MCF 10A (cell line): Measurements from ENCODE around the gene IKZF4. TPM values are rescaled to one million over a fixed set of nuclear protein-coding genes. Genes with fewer than 3 reads are reported as not detected.

ENCODE experiments used
- BruUV-seq: library from RNA; stranded (reverse); fragments of 400-500 nt; replicated peaks from 2 replicates; lab custom pipeline; 2021; lab: Mats Ljungman, UMichigan
- CTCF ChIA-PET: fragments of 300-600 bp; sonication (Branson Sonifier 250); formaldehyde crosslinking; extraction: SDS; loops from one replicate; lab custom pipeline; 2021; ENCODE audit warnings: antibody characterized with exemption, inconsistent platforms; lab: Yijun Ruan, JAX
- POLR2A ChIA-PET: fragments of 300-600, 350-650 bp; sonication (Branson Sonifier 250); formaldehyde crosslinking; extraction: SDS; loops from one replicate; lab custom pipeline; 2020; ENCODE audit warnings: antibody characterized with exemption, inconsistent platforms; lab: Yijun Ruan, JAX
- DNase-seq: peaks from one replicate; pipeline ENCODE4 v3.0.0-alpha.2; 2018; ENCODE audit not compliant: unreplicated experiment
- H3K27ac Mint-ChIP-seq: one replicate; pipeline ENCODE4 v1.8.0; 2022; ENCODE audit warnings: mild to moderate bottlenecking, low read depth, mixed read lengths; ENCODE audit not compliant: unreplicated experiment
- H3K27me3 Mint-ChIP-seq: one replicate; pipeline ENCODE4 v1.8.0; 2022; ENCODE audit warnings: mixed read lengths; ENCODE audit not compliant: insufficient read depth, unreplicated experiment
- H3K36me3 Mint-ChIP-seq: one replicate; pipeline ENCODE4 v1.8.0; 2022; ENCODE audit warnings: mild to moderate bottlenecking, moderate library complexity, mixed read lengths; ENCODE audit not compliant: insufficient read depth, unreplicated experiment
- H3K4me1 Mint-ChIP-seq: one replicate; pipeline ENCODE4 v1.8.0; 2022; ENCODE audit warnings: mixed read lengths; ENCODE audit not compliant: insufficient read depth, unreplicated experiment
- H3K4me3 Mint-ChIP-seq: one replicate; pipeline ENCODE4 v1.8.0; 2022; ENCODE audit warnings: mild to moderate bottlenecking, moderate library complexity, mixed read lengths; ENCODE audit not compliant: unreplicated experiment
- H3K9me3 Mint-ChIP-seq: one replicate; pipeline ENCODE4 v1.8.0; 2022; ENCODE audit warnings: mixed read lengths; ENCODE audit not compliant: unreplicated experiment
- intact Hi-C: fragments of 100-400 bp; cut with micrococcal nuclease; formaldehyde crosslinking; loops from 2 replicates; pipeline ENCODE4 v1.14.1; 2022
- total RNA-seq: library from RNA; stranded (reverse); gene quantifications from 2 replicates; pipeline ENCODE4 v1.2.3, GENCODE V29; 2022
- TF ChIP-seq, protein P1 (sequence below): fragments of 200-600 bp; IDR thresholded peaks from one replicate; pipeline ENCODE4 v1.8.0; 2022; ENCODE audit warnings: antibody characterized with exemption, mild to moderate bottlenecking; ENCODE audit not compliant: unreplicated experiment

IKZF4 gene
- total RNA-seq, 1 experiment from 2014 or later: 2.4 TPM

DNA sequence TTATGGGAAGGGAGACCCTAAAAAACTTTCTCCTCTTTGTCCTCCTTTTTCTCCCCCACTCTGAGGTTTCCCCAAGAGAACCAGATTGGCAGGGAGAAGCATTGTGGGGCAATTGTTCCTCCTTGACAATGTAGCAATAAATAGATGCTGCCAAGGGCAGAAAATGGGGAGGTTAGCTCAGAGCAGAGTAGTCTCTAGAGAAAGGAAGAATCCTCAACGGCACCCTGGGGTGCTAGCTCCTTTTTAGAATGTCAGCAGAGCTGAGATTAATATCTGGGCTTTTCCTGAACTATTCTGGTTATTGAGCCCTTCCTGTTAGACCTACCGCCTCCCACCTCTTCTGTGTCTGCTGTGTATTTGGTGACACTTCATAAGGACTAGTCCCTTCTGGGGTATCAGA, 16.3 kb downstream of the IKZF4 start:
- TF ChIP-seq, protein P1, sequence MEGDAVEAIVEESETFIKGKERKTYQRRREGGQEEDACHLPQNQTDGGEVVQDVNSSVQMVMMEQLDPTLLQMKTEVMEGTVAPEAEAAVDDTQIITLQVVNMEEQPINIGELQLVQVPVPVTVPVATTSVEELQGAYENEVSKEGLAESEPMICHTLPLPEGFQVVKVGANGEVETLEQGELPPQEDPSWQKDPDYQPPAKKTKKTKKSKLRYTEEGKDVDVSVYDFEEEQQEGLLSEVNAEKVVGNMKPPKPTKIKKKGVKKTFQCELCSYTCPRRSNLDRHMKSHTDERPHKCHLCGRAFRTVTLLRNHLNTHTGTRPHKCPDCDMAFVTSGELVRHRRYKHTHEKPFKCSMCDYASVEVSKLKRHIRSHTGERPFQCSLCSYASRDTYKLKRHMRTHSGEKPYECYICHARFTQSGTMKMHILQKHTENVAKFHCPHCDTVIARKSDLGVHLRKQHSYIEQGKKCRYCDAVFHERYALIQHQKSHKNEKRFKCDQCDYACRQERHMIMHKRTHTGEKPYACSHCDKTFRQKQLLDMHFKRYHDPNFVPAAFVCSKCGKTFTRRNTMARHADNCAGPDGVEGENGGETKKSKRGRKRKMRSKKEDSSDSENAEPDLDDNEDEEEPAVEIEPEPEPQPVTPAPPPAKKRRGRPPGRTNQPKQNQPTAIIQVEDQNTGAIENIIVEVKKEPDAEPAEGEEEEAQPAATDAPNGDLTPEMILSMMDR: no peak
- Mint-ChIP-seq H3K27ac (no peak overlapping the region), H3K4me3 (no peak overlapping the region), H3K4me1 (no peaks in the 10 kb centered on the region), H3K36me3 (peaks cover 7% of the 10 kb centered on the region), H3K9me3 (no peaks in the 10 kb centered on the region), H3K27me3 (no peaks in the 10 kb centered on the region)
- CTCF ChIA-PET: interaction anchor here (0.6 to 0.9 kb wide), 2 partner anchors 8 to 82 kb away, joined by 3 to 4 read pairs; no protein-coding TSS in a partner anchor
- intact Hi-C loops: no loop called here
- POLR2A ChIA-PET: no interaction called here
- no peak for DNase-seq
- BruUV-seq: no TSS peak

DNA sequence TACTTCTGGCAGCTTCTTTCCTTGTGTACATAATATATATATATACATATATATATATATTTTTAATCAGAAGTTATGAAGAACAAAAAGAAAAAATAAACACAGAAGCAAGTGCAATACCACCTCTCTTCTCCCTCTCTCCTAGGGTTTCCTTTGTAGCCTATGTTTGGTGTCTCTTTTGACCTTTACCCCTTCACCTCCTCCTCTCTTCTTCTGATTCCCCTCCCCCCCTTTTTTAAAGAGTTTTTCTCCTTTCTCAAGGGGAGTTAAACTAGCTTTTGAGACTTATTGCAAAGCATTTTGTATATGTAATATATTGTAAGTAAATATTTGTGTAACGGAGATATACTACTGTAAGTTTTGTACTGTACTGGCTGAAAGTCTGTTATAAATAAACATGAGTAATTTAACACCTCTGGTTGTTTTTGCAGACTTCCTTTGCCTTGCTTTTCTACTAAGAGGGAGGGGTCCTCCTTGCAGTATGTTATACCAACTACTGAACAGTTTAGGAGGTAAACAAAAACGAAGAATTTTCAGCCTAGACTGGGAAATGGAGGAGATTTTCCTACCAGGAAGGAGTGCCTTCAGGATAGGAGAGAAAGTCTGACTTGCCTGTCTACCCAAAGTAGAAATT, 17.3 kb downstream of the IKZF4 start:
- ChIA-PET CTCF (interaction anchor here (0.6 to 2.2 kb wide), 3 partner anchors 9 to 92 kb away, joined by 3 to 8 read pairs (median 4); no protein-coding TSS in a partner anchor), POLR2A (interaction anchor here (3.4 kb wide), 1 partner anchor 42 kb away, joined by 25 read pairs; the partner anchor contains the start of gene SUOX)
- H3K4me3 Mint-ChIP-seq: no peak overlapping the region
- BruUV-seq: no TSS peak
- H3K36me3 Mint-ChIP-seq: peaks cover 17% of the 10 kb centered on the region
- H3K27me3 Mint-ChIP-seq: no peaks in the 10 kb centered on the region
- no peaks in the 10 kb centered on the region for H3K9me3 Mint-ChIP-seq
- H3K4me1 Mint-ChIP-seq: no peaks in the 10 kb centered on the region
- intact Hi-C loops: no loop called here
- no peak overlapping the region for H3K27ac Mint-ChIP-seq
- TF ChIP-seq, protein P1: no peak
- no peak for DNase-seq

DNA sequence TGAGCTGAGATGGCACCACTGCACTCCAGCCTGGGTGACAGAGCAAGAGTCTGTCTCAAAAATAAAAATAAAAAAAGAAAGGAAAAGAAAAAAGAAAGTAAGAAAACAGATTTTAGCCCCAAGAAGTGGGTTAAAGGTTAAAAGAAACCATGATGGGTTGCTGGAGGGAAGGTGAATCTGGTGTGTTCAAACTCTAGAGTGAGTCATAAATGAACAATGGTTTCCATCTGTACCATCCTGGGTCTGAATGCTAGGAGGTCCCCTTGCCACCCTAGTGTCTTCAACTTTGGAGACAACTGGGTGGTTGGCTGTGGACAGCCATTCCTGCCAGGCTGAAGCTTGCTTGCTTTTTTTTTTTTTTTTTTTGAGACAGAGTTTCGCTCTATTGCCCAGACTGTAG, 19.3 kb downstream of the IKZF4 start:
- TF ChIP-seq, protein P1: no peak
- intact Hi-C loops: loop anchor here (5.0 kb wide), 1 partner anchor 223 kb away; the partner anchor contains the start of genes ORMDL2 and SARNP

DNA sequence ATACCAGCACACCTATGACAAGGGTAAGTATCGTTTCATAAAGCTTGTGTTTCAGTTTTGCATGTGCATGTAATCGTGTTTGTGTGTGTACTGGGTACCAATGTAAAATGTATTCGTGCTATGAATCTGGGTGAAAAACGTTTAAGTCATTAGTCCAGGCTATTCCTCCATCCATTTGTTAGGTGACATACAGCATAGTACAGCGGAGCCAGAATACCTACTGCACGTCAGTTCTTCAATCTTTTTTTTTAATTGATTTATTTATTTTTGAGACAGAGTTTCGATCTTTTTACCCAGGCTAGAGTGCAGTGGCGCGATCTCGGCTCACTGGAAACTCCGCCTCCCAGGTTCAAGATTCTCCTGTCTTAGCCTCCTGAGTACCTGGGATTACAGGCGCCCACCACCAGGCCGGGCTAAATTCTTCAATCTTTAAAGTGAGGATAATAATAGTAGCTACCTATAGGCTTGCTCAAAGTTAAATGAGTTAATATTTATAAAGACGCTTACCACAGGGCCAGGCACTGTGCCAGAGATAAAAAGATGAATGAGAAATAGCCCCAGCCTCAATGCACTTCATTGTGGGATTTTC, 20.2 kb downstream of the IKZF4 start:
- H3K27me3 Mint-ChIP-seq: no peaks in the 10 kb centered on the region
- TSS peak; percentile 90 for BruUV-seq
- peaks cover 46% of the 10 kb centered on the region for H3K36me3 Mint-ChIP-seq
- CTCF ChIA-PET: interaction anchor here (0.5 to 2.5 kb wide), 26 partner anchors 12 to 1606 kb away, joined by 3 to 25 read pairs (median 4); partner anchors contain the start of genes DNAJC14, ORMDL2, SARNP and SUOX
- H3K4me1 Mint-ChIP-seq: no peaks in the 10 kb centered on the region
- TF ChIP-seq, protein P1: no peak
- no peak for DNase-seq
- POLR2A ChIA-PET: interaction anchor here (0.5 to 3.4 kb wide), 23 partner anchors 9 to 302 kb away, joined by 3 to 25 read pairs (median 4); partner anchors contain the start of genes DGKA, DNAJC14, ESYT1 and PA2G4
- H3K4me3 Mint-ChIP-seq: peak overlapping the region; percentile 81
- no peaks in the 10 kb centered on the region for H3K9me3 Mint-ChIP-seq
- peak overlapping the region; percentile 91 for H3K27ac Mint-ChIP-seq
- intact Hi-C loops: loop anchor here (1.0 to 5.0 kb wide), 5 partner anchors 45 to 302 kb away; partner anchors contain the start of genes ORMDL2 and SARNP

More for the DNA sequence above, 19.3 kb downstream of the IKZF4 start:
- no TSS peak for BruUV-seq
- no peaks in the 10 kb centered on the region for H3K9me3 Mint-ChIP-seq
- peak overlapping the region; percentile 91 for H3K27ac Mint-ChIP-seq
- peak overlapping the region; percentile 81 for H3K4me3 Mint-ChIP-seq
- no peaks in the 10 kb centered on the region for H3K4me1 Mint-ChIP-seq
- ChIA-PET CTCF (interaction anchor here (0.5 to 2.5 kb wide), 21 partner anchors 11 to 359 kb away, joined by 3 to 25 read pairs (median 4); partner anchors contain the start of genes DNAJC14, ORMDL2, SARNP and SUOX), POLR2A (interaction anchor here (0.6 to 3.4 kb wide), 15 partner anchors 11 to 302 kb away, joined by 3 to 25 read pairs (median 5); partner anchors contain the start of genes DGKA, DNAJC14, PA2G4 and RAB5B)
- H3K27me3 Mint-ChIP-seq: no peaks in the 10 kb centered on the region
- peaks cover 37% of the 10 kb centered on the region for H3K36me3 Mint-ChIP-seq
- DNase-seq: no peak
